H9 (cell line): ENCODE data around the gene CLEC16A. TPM values are rescaled to one million over a fixed set of nuclear protein-coding genes. Genes with fewer than 3 reads are reported as not detected.

ENCODE experiments used
- DNase-seq: peaks from one replicate; pipeline ENCODE4 v3.0.0-alpha.2; 2017
- H2AFZ ChIP-seq: one replicate; pipeline ENCODE4 v1.6.1; 2013; ENCODE audit warnings: mild to moderate bottlenecking, low read length, control low read depth, moderate library complexity
- H2AK5ac ChIP-seq: 2 replicates; pipeline ENCODE4 v1.6.1; 2013; ENCODE audit warnings: low read length, control low read depth, mixed read lengths; ENCODE audit not compliant: insufficient read length
- H2BK120ac ChIP-seq: one replicate; pipeline ENCODE4 v1.6.1; 2013; ENCODE audit warnings: low read depth, mild to moderate bottlenecking, low read length, control low read depth, inconsistent platforms; ENCODE audit not compliant: poor library complexity, severe bottlenecking
- H2BK12ac ChIP-seq: 2 replicates; pipeline ENCODE4 v1.6.1; 2013; ENCODE audit warnings: low read length, control low read depth, mixed read lengths, low read depth; ENCODE audit not compliant: insufficient read length
- H2BK15ac ChIP-seq: 2 replicates; pipeline ENCODE4 v1.6.1; 2013; ENCODE audit warnings: low read depth, low read length, control low read depth
- H2BK20ac ChIP-seq: one replicate; pipeline ENCODE4 v1.6.1; 2013; ENCODE audit warnings: low read depth, mild to moderate bottlenecking, low read length, control low read depth, inconsistent platforms; ENCODE audit not compliant: poor library complexity, severe bottlenecking
- H2BK5ac ChIP-seq: 2 replicates; pipeline ENCODE4 v1.6.1; 2013; ENCODE audit warnings: low read length, control low read depth, mixed read lengths; ENCODE audit not compliant: insufficient read length
- H3K14ac ChIP-seq: 2 replicates; pipeline ENCODE4 v1.6.1; 2013; ENCODE audit warnings: low read length, control low read depth; ENCODE audit not compliant: insufficient read depth
- H3K18ac ChIP-seq: 2 replicates; pipeline ENCODE4 v1.6.1; 2013; ENCODE audit warnings: low read depth, mild to moderate bottlenecking, mixed read lengths, low read length, control low read depth; ENCODE audit not compliant: insufficient read length
- H3K23ac ChIP-seq: 2 replicates; pipeline ENCODE4 v1.6.1; 2013; ENCODE audit warnings: low read length, control low read depth, mixed read lengths, low read depth; ENCODE audit not compliant: insufficient read length
- H3K23me2 ChIP-seq: 2 replicates; pipeline ENCODE4 v1.6.1; 2013; ENCODE audit warnings: low read depth, mild to moderate bottlenecking, mixed read lengths, low read length, control low read depth; ENCODE audit not compliant: insufficient read length, poor library complexity, severe bottlenecking
- H3K27ac ChIP-seq: 2 replicates; pipeline ENCODE4 v1.5.1; 2013; ENCODE audit warnings: low read length, control low read depth, mixed read lengths, low read depth; ENCODE audit not compliant: insufficient read length
- H3K27me3 ChIP-seq: 2 replicates; pipeline ENCODE4 v1.6.1; 2013; ENCODE audit warnings: low read length, control low read depth, inconsistent platforms; ENCODE audit not compliant: insufficient read depth
- H3K4ac ChIP-seq: 2 replicates; pipeline ENCODE4 v1.6.1; 2013; ENCODE audit warnings: low read depth, mild to moderate bottlenecking, control low read depth, inconsistent platforms, low read length, moderate library complexity
- H3K4me1 ChIP-seq: 2 replicates; pipeline ENCODE4 v1.6.1; 2013; ENCODE audit warnings: low read length, control low read depth, inconsistent platforms; ENCODE audit not compliant: insufficient read depth
- H3K4me2 ChIP-seq: 2 replicates; pipeline ENCODE4 v1.6.1; 2013; ENCODE audit warnings: low read length, control low read depth, mixed read lengths; ENCODE audit not compliant: insufficient read length, insufficient read depth
- H3K56ac ChIP-seq: 2 replicates; pipeline ENCODE4 v1.6.1; 2013; ENCODE audit warnings: low read depth, mild to moderate bottlenecking, mixed read lengths, low read length, control low read depth; ENCODE audit not compliant: insufficient read length
- H3K79me1 ChIP-seq: 2 replicates; pipeline ENCODE4 v1.6.1; 2013; ENCODE audit warnings: low read depth, mild to moderate bottlenecking, moderate library complexity, low read length, control low read depth, inconsistent platforms; ENCODE audit not compliant: insufficient read depth, poor library complexity, severe bottlenecking
- H3K79me2 ChIP-seq: 2 replicates; pipeline ENCODE4 v1.6.1; 2013; ENCODE audit warnings: low read length, control low read depth, inconsistent platforms; ENCODE audit not compliant: insufficient read depth
- H3K9ac ChIP-seq: 2 replicates; pipeline ENCODE4 v1.6.1; 2013; ENCODE audit warnings: low read length, control low read depth, mixed read lengths; ENCODE audit not compliant: insufficient read length; ENCODE audit errors: extremely low read depth
- H3K9me3 ChIP-seq: one replicate; pipeline ENCODE4 v1.6.1; 2013; ENCODE audit warnings: low read depth, low read length, inconsistent platforms; ENCODE audit not compliant: control insufficient read depth
- H3T11ph ChIP-seq: one replicate; pipeline ENCODE4 v1.6.1; 2013; ENCODE audit warnings: mild to moderate bottlenecking, low read length, control low read depth, inconsistent platforms
- H4K20me1 ChIP-seq: one replicate; pipeline ENCODE4 v1.6.1; 2013; ENCODE audit not compliant: control insufficient read depth, insufficient read length, insufficient read depth
- H4K5ac ChIP-seq: 2 replicates; pipeline ENCODE4 v1.6.1; 2013; ENCODE audit warnings: low read depth, mild to moderate bottlenecking, mixed read lengths, low read length, control low read depth; ENCODE audit not compliant: insufficient read length
- H4K8ac ChIP-seq: replicated peaks from 2 replicates; pipeline ENCODE4 v1.6.1; 2013; ENCODE audit warnings: low read length, control low read depth, mixed read lengths, low read depth; ENCODE audit not compliant: insufficient read length
- H4K91ac ChIP-seq: 2 replicates; pipeline ENCODE4 v1.6.1; 2013; ENCODE audit warnings: low read depth, mild to moderate bottlenecking, moderate library complexity, mixed read lengths, low read length, control low read depth; ENCODE audit not compliant: insufficient read length
- H3K27ac Mint-ChIP-seq, 3 experiments: 2 replicates in 2 of 3; 3 replicates in 1 of 3; pipeline ENCODE4 v1.8.0; 2020 to 2021; ENCODE audit warnings: mixed read lengths in 3 of 3, mild to moderate bottlenecking in 1 of 3, moderate library complexity in 1 of 3
- H3K27me3 Mint-ChIP-seq: 2 replicates; pipeline ENCODE4 v1.8.0; 2021; ENCODE audit warnings: low read depth, mild to moderate bottlenecking, moderate library complexity, mixed read lengths
- H3K36me3 Mint-ChIP-seq, 3 experiments: 2 replicates in 2 of 3; 3 replicates in 1 of 3; pipeline ENCODE4 v1.8.0; 2020 to 2021; ENCODE audit warnings: low read depth in 3 of 3, mixed read lengths in 3 of 3; ENCODE audit not compliant: insufficient read depth in 1 of 3
- H3K4me1 Mint-ChIP-seq, 2 experiments: 2 replicates each; pipeline ENCODE4 v1.8.0; 2020; ENCODE audit warnings: mixed read lengths in 2 of 2
- H3K4me3 Mint-ChIP-seq, 2 experiments: 2 replicates in 1 of 2; 3 replicates in 1 of 2; pipeline ENCODE4 v1.8.0; 2020 to 2021; ENCODE audit warnings: mild to moderate bottlenecking in 2 of 2, mixed read lengths in 2 of 2, moderate library complexity in 1 of 2
- H3K9me3 Mint-ChIP-seq, 2 experiments: 2 replicates in 1 of 2; 3 replicates in 1 of 2; pipeline ENCODE4 v1.8.0; 2020; ENCODE audit warnings: mild to moderate bottlenecking in 2 of 2, mixed read lengths in 2 of 2, moderate library complexity in 1 of 2
- whole genome bisulfite sequencing: extraction: QIAGEN DNeasy Blood & Tissue Kit; methylation state at CpG from one replicate; pipeline ENCODE4 v1.1.7; 2013; ENCODE audit warnings: missing lambda C conversion rate, low lambda C conversion rate, mixed read lengths; ENCODE audit not compliant: insufficient read length; ENCODE audit errors: extremely low coverage; 5-methylcytosine and 5-hydroxymethylcytosine counted together
- total RNA-seq: library from RNA; stranded (reverse); gene quantifications from 2 replicates; pipeline ENCODE4 v1.2.1, GENCODE V29; 2021
- TF ChIP-seq, protein P1 (sequence below): fragments of 200-600 bp; sonication (generic); conservative IDR thresholded peaks from 3 replicates; pipeline ENCODE4 v1.8.0; 2021; ENCODE audit warnings: antibody characterized with exemption, mild to moderate bottlenecking

CLEC16A gene
- total RNA-seq, 1 experiment from 2014 or later, result 15.2 TPM

DNA sequence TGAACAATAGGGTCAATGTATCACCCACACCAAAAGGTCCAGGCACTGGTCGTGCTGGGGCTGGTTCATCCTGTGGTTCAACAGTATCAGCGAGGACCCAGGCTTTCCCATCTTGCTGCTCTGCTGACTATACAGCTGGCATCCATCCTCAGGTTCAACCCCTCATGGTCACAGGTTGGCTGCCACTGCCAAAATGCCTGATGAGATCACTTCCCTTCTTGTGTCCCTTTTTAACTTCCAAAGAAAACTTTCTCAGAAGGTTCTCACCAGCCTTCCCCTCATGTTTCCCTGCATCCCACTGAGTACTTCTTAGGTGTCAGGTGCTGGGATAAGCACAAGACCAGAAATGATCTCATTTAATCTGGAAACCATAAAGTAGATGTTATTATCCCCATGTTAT lies 25.7 kb downstream of the CLEC16A start:
- no peaks in the 10 kb centered on the region; the same call in 1 of the 2 replicates for H3K27me3 Mint-ChIP-seq
- DNase-seq, result no peak
- no peak overlapping the region for H2BK120ac ChIP-seq

More for the DNA sequence above, 25.7 kb downstream of the CLEC16A start:
- no peak overlapping the region for H2AFZ ChIP-seq
- H3K14ac ChIP-seq, result no peak overlapping the region
- H3K23me2 ChIP-seq, result no peaks in the 10 kb centered on the region
- H3K56ac ChIP-seq, result no peak overlapping the region
- H3T11ph ChIP-seq, result no peak overlapping the region
- no peaks in the 10 kb centered on the region for H4K20me1 ChIP-seq
- H2BK5ac ChIP-seq, result no peak overlapping the region
- WGBS, result no CpG with 5 or more reads among the region's 2 CpGs
- H4K8ac ChIP-seq, result no peak overlapping the region
- no peak overlapping the region for H2BK20ac ChIP-seq
- no peak overlapping the region for H4K5ac ChIP-seq
- H3K9me3 Mint-ChIP-seq, result no peaks in the 10 kb centered on the region
- H3K4me3 Mint-ChIP-seq, result no peak overlapping the region
- no peaks in the 10 kb centered on the region for H3K4me1 ChIP-seq
- H3K79me2 ChIP-seq, result no peaks in the 10 kb centered on the region
- H3K23ac ChIP-seq, result no peak overlapping the region
- no peak overlapping the region for H2AK5ac ChIP-seq
- no peak overlapping the region for H3K9ac ChIP-seq
- H3K4ac ChIP-seq, result no peak overlapping the region
- TF ChIP-seq, protein P1, sequence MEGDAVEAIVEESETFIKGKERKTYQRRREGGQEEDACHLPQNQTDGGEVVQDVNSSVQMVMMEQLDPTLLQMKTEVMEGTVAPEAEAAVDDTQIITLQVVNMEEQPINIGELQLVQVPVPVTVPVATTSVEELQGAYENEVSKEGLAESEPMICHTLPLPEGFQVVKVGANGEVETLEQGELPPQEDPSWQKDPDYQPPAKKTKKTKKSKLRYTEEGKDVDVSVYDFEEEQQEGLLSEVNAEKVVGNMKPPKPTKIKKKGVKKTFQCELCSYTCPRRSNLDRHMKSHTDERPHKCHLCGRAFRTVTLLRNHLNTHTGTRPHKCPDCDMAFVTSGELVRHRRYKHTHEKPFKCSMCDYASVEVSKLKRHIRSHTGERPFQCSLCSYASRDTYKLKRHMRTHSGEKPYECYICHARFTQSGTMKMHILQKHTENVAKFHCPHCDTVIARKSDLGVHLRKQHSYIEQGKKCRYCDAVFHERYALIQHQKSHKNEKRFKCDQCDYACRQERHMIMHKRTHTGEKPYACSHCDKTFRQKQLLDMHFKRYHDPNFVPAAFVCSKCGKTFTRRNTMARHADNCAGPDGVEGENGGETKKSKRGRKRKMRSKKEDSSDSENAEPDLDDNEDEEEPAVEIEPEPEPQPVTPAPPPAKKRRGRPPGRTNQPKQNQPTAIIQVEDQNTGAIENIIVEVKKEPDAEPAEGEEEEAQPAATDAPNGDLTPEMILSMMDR, result no peak
- H3K27me3 ChIP-seq, result no peaks in the 10 kb centered on the region
- H3K18ac ChIP-seq, result no peak overlapping the region
- no peak overlapping the region for H3K27ac ChIP-seq
- H2BK15ac ChIP-seq, result no peak overlapping the region
- no peak overlapping the region for H3K27ac Mint-ChIP-seq
- peaks cover 2 to 5% of the 10 kb centered on the region in 2 experiments; a peak in 3 of 4 replicates for H3K4me1 Mint-ChIP-seq
- no peaks in the 10 kb centered on the region for H3K9me3 ChIP-seq
- H2BK12ac ChIP-seq, result no peak overlapping the region
- peaks cover 0 to 13% (median 13%) of the 10 kb centered on the region in 3 experiments; a peak in 4 of 7 replicates for H3K36me3 Mint-ChIP-seq
- no peak overlapping the region for H4K91ac ChIP-seq
- H3K4me2 ChIP-seq, result no peak overlapping the region
- H3K79me1 ChIP-seq, result no peaks in the 10 kb centered on the region
